ENCODE data around the gene ARG1.

Gene ARG1

DNA sequence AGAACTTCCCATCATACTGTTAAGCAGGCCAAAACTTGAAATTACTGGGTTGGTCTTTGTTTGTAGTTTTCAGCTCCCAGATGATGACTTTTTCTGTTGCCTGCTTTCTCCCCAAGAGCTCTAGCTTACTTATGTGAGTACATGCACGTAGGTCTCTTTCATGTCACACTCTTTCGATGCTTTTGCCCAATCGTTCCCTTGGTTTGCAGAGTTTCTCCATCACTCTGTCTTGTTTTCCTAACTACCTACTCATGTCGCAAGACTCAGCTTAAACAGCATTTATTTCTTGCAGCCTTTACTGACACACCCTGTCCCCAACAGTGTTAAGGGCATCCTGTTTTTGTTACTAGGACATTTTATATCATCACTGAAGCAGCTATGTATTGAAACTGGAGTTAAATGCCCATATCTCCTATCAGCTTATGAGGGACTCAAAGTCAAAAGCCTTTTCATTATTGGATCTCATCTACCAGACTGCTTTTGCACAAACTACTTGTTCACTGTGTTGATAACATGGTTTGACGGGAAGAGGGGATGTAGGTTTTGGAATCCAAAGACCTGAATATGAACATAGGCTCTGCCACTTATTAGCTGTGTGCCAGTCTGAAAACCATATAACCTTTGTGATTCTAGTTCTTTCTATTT lies 2.9 kb downstream of the ARG1 start:
- Histone ChIP-seq H3K9me3 (no peaks in the 10 kb centered on the region), H3K27ac (no peak overlapping the region), H3K4me2 (no peak overlapping the region), H3K4me1 (no peaks in the 10 kb centered on the region), H3K36me3 (peaks cover 45% of the 10 kb centered on the region), H3K27me3 (no peaks in the 10 kb centered on the region), H3K9ac (no peak overlapping the region), H4K20me1 (no peaks in the 10 kb centered on the region), H3K4me3 (no peak overlapping the region)
- no peak for TF ChIP-seq Cebpa-rat (IDR thresholded peaks at IDR 0.05)

DNA sequence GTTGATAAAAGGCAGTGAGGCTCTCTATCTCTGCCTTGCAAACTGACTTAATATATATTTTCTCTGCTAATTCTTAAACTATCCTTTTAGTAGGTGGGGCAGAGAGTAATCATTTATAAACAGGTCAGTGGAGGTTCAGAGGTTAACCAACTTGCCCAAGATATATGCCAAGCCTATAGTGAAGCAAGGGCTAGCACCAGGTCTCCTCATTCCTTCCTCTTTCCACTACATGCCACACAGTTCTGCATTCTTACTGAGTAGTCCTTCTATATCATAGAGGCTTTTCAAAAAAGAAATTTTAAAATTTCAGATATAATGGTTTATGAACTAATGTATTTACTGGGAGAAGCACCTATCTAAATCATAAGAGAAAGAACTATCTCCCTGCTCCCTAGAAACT lies 8.5 kb downstream of the ARG1 start:
- H3K9me3 ChIP-seq: no peaks in the 10 kb centered on the region
- no peak overlapping the region for H3K4me3 ChIP-seq
- TF ChIP-seq Cebpa-rat (IDR thresholded peaks at IDR 0.05): no peak
- no peak overlapping the region for H3K4me2 ChIP-seq
- H3K9ac ChIP-seq: no peak overlapping the region
- no peak overlapping the region for H3K27ac ChIP-seq
- H3K4me1 ChIP-seq: no peaks in the 10 kb centered on the region
- no peaks in the 10 kb centered on the region for H4K20me1 ChIP-seq
- peaks cover 87% of the 10 kb centered on the region for H3K36me3 ChIP-seq
- H3K27me3 ChIP-seq: no peaks in the 10 kb centered on the region

- Histone ChIP-seq H4K20me1 (no peaks in the 10 kb centered on the region), H3K4me1 (no peaks in the 10 kb centered on the region), H3K27ac (no peak overlapping the region), H3K27me3 (no peaks in the 10 kb centered on the region), H3K4me2 (no peak overlapping the region), H3K9me3 (no peaks in the 10 kb centered on the region), H3K4me3 (no peak overlapping the region), H3K36me3 (peaks cover 90% of the 10 kb centered on the region), H3K9ac (no peak overlapping the region)
- TF ChIP-seq Cebpa-rat (IDR thresholded peaks at IDR 0.05): no peak
These were observed 13.5 kb downstream of the ARG1 start for GRCh38 chr6:131586543-131586942.

DNA sequence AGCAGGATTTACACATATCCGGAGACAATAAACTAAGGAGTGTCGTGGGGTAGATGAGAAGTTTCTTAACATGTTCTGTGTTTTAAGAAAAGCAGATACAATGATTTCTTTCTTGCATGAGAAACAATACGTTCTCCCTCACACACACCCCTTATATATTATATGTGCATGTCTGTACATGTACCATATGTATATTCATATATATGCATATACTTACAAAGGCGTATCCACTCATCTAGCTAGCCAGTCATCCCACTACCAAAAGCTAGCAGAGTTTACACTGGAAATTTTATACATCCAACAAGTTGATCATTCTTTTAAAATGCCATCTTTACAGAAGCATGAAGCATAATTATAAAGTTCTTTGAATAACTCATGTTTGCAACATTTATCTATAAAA lies 14.9 kb downstream of the ARG1 start:
- no peak overlapping the region for H3K9ac ChIP-seq
- H3K4me1 ChIP-seq: no peaks in the 10 kb centered on the region
- no peaks in the 10 kb centered on the region for H4K20me1 ChIP-seq
- no peaks in the 10 kb centered on the region for H3K27me3 ChIP-seq
- H3K36me3 ChIP-seq: peaks cover 91% of the 10 kb centered on the region
- no peak overlapping the region for H3K4me3 ChIP-seq
- no peak overlapping the region for H3K4me2 ChIP-seq
- H3K9me3 ChIP-seq: no peaks in the 10 kb centered on the region
- TF ChIP-seq Cebpa-rat (IDR thresholded peaks at IDR 0.05): no peak
- no peak overlapping the region for H3K27ac ChIP-seq

DNA sequence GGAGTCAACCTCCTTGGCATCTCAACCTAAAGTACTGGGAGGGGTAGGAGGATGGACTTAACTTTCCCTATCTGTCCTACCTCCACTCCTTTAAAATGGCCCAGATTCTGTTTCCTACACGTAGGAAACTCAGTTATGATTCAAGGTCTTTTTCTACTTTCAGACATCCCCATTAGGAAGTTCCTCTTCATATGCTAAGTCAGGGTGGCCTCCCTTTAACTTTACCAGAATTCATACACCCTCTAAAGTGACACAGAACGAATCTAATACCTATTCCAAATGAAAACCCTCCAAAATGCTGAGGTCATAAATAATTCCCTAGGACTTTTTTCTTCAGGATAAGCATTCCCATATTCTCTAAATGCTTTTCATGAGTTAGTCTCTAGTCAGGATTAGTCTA lies 15.6 kb downstream of the ARG1 start:
- Histone ChIP-seq H4K20me1 (no peaks in the 10 kb centered on the region), H3K4me3 (no peak overlapping the region), H3K36me3 (peaks cover 87% of the 10 kb centered on the region), H3K4me1 (no peaks in the 10 kb centered on the region), H3K27me3 (no peaks in the 10 kb centered on the region), H3K4me2 (no peak overlapping the region), H3K9ac (no peak overlapping the region), H3K27ac (no peak overlapping the region), H3K9me3 (no peaks in the 10 kb centered on the region)
- no peak for TF ChIP-seq Cebpa-rat (IDR thresholded peaks at IDR 0.05)

DNA sequence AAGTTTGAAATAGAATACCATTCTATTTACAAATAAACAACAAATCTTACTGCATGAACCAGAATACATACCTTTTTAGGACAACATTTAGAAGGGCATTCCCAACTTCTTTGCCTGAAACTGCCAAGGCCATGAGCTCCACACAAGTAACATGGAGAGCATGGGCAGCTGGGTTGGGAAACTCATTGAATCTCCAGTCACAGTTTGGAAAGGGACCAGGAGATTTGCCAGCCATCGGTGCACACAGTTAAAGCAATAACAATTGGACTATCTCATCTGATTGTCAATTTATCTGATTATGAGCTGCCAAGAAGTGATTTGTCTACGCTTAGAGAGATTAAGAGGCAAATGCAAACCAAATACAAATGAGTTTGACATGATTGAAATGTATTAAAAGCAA lies 19.9 kb downstream of the ARG1 start:
- no peak overlapping the region for H3K4me2 ChIP-seq
- no peaks in the 10 kb centered on the region for H3K27me3 ChIP-seq
- H3K4me1 ChIP-seq: no peaks in the 10 kb centered on the region
- TF ChIP-seq Cebpa-rat (IDR thresholded peaks at IDR 0.05): no peak
- H3K27ac ChIP-seq: no peak overlapping the region
- no peak overlapping the region for H3K9ac ChIP-seq
- H3K4me3 ChIP-seq: no peak overlapping the region
- no peaks in the 10 kb centered on the region for H3K9me3 ChIP-seq
- no peaks in the 10 kb centered on the region for H4K20me1 ChIP-seq
- H3K36me3 ChIP-seq: peaks cover 94% of the 10 kb centered on the region

GRCh38 chr6:131594074-131594473 lies 21.0 kb downstream of the ARG1 start:
- H4K20me1 ChIP-seq: no peaks in the 10 kb centered on the region
- TF ChIP-seq Cebpa-rat (IDR thresholded peaks at IDR 0.05): no peak
- H3K27me3 ChIP-seq: no peaks in the 10 kb centered on the region
- peaks cover 94% of the 10 kb centered on the region for H3K36me3 ChIP-seq
- H3K9me3 ChIP-seq: no peaks in the 10 kb centered on the region
- H3K4me1 ChIP-seq: no peaks in the 10 kb centered on the region
- H3K4me3 ChIP-seq: no peak overlapping the region
- no peak overlapping the region for H3K4me2 ChIP-seq
- no peak overlapping the region for H3K9ac ChIP-seq
- H3K27ac ChIP-seq: no peak overlapping the region

- no peak for TF ChIP-seq Cebpa-rat (IDR thresholded peaks at IDR 0.05)
- Histone ChIP-seq H3K27me3 (no peaks in the 10 kb centered on the region), H3K36me3 (peaks cover 87% of the 10 kb centered on the region), H3K4me1 (no peaks in the 10 kb centered on the region), H3K4me2 (no peak overlapping the region), H3K9ac (no peak overlapping the region), H3K27ac (no peak overlapping the region), H3K4me3 (no peak overlapping the region), H4K20me1 (no peaks in the 10 kb centered on the region), H3K9me3 (no peaks in the 10 kb centered on the region)
These were observed 24.4 kb downstream of the ARG1 start for GRCh38 chr6:131597446-131597845.

DNA sequence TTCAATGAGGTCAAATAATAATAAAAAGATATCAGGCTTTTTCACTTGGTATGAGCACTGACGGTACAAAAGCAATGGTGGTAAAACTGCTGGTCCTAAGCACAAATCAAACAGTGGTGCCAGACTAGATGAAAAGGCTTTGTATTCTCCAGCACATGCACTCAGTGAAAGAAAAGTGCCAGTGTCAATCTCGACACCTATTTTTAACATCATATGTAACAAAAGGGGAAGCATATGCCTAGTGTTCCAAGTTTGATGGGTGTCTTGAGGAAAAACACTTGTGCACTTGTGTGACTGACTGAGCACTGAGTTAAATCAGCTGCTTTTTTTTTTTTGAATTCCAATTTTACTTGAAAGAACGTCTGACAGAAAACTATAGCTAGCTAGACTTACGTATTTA lies 27.7 kb downstream of the ARG1 start:
- Histone ChIP-seq H3K27ac (no peak overlapping the region), H3K4me2 (no peak overlapping the region), H4K20me1 (no peaks in the 10 kb centered on the region), H3K9me3 (no peaks in the 10 kb centered on the region), H3K27me3 (no peaks in the 10 kb centered on the region), H3K4me1 (no peaks in the 10 kb centered on the region), H3K4me3 (no peak overlapping the region), H3K9ac (no peak overlapping the region), H3K36me3 (peaks cover 87% of the 10 kb centered on the region)
- TF ChIP-seq Cebpa-rat (IDR thresholded peaks at IDR 0.05): no peak

- no peaks in the 10 kb centered on the region for H3K9me3 ChIP-seq
- H3K27me3 ChIP-seq: no peaks in the 10 kb centered on the region
- H3K4me1 ChIP-seq: no peaks in the 10 kb centered on the region
- H3K4me2 ChIP-seq: no peak overlapping the region
- no peaks in the 10 kb centered on the region for H4K20me1 ChIP-seq
- H3K9ac ChIP-seq: no peak overlapping the region
- H3K36me3 ChIP-seq: peaks cover 83% of the 10 kb centered on the region
- TF ChIP-seq Cebpa-rat (IDR thresholded peaks at IDR 0.05): no peak
- H3K27ac ChIP-seq: no peak overlapping the region
- H3K4me3 ChIP-seq: no peak overlapping the region
These were observed 29.8 kb downstream of the ARG1 start for GRCh38 chr6:131602781-131603312.

Data from BLaER1 (cell line).